CD4-positive, alpha-beta T cell treated with Interferon alpha-2 for 1 hour (primary cell): ENCODE results near the gene SLC46A1.
A peak's percentile ranks its signal among the peaks of the same experiment; 100 is the strongest.

Experiments
- DNase-seq, 2 donors: peaks; one replicate each; pipeline ENCODE4 v3.0.0-alpha.2; 2020 to 2022

SLC46A1 gene

DNA sequence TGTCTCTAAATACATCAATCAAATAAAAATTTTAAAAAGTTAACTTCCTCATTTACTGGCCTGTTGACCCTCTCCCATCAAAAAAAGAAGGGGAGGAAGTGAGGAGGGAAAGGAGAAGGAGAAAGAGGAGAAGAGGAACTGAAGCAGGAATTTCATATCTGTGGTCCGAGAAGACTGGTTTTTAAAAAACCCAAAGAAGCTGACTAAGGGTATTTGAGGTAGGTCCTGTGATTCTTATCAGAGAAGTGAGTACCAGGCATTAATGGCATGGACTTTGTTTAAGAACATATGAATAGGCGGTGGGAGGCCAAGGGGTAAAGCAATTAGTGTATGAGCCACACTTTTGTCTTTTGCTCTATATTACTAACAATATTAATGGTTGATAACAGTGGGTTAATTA, 2.0 kb downstream of the SLC46A1 start:
- no peak for DNase-seq

GRCh38 chr17:28402844-28403243, 3.2 kb downstream of the SLC46A1 start:
- DNase-seq: no peak

GRCh38 chr17:28402224-28402630, 3.8 kb downstream of the SLC46A1 start:
- DNase-seq: no peak

DNA sequence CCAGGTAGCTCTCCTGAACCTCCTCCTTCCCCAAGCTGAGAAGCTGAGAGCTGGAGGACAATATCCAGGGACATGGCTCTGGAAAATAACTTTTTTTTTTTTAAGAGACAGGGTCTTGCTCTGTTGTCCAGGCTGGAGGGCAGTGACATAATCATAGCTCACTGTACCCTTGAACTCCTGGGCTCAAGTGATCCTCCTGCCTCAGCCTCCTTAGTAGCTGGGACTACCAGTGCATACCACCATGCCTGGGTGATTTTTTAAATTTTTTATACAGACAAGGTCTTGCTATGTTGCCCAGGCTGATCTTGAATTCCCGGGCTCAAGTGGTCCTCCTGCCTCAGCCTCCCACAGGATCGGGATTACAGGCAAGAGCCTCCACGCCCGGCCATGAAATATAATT, 6.2 kb downstream of the SLC46A1 start:
- no peak for DNase-seq

GRCh38 chr17:28398280-28398981, 7.6 kb downstream of the SLC46A1 start:
- no peak for DNase-seq

- DNase-seq: no peak
Measured at GRCh38 chr17:28397687-28398279, 8.2 kb downstream of the SLC46A1 start.

GRCh38 chr17:28397275-28397674, 8.7 kb downstream of the SLC46A1 start:
- no peak for DNase-seq

GRCh38 chr17:28396635-28397239, 9.3 kb downstream of the SLC46A1 start:
- no peak for DNase-seq

GRCh38 chr17:28395968-28396367, 10.0 kb downstream of the SLC46A1 start:
- DNase-seq: no peak

DNA sequence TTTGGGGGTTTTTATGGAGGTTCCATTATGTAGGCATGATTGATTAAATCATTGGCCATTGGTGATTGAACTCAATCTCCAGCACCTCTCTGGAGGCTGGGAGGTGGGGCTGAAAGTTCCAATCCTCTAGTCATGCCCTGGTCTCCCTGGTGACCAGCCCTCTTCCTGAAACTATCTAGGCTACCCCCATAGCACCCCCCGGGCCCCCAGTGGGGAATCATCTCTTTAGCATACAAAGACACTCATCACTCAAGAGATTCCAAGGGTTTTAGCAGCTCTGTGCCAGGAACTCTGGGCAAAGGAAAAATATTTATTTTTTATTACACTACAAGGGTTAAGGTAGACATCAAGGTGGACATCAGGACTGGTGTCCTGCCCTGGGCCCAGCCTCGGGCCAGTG, 10.6 kb downstream of the SLC46A1 start:
- no peak for DNase-seq

DNA sequence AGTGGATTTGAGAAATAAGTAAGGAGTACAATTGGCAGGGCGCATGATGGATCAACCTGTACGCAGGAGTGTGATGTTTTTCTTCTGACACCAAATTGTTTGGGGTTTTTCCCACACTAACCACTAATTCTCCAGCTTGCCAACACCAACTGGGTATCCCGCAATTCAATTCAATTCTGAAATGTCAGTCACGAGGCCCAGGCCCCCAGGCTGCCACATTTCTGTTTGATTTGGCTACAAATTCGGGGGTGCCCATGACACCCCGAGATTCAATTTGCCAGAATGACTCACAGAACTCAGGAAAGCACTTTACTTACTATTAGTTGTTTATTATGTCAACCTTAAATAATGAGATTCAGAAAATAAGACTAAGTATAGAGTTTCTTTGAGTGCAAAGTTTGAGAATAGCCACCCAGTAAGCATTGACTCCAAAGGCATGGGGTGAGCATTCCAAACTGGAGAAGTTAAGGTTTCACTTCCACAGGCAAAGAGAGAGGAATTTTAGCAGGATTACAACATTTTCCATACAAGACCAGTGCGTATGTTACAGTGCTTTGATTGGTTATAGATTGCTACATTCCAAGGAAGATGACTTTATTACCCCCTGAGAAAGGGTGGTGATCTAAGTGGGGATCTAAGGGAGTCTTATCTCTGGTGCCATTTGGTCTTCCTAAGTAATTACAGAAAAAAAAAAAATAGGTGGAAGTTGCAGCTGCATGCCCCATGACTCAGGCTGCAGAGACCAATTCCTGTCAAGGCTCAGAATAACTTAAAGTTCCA, 11.5 kb downstream of the SLC46A1 start:
- no peak for DNase-seq

DNA sequence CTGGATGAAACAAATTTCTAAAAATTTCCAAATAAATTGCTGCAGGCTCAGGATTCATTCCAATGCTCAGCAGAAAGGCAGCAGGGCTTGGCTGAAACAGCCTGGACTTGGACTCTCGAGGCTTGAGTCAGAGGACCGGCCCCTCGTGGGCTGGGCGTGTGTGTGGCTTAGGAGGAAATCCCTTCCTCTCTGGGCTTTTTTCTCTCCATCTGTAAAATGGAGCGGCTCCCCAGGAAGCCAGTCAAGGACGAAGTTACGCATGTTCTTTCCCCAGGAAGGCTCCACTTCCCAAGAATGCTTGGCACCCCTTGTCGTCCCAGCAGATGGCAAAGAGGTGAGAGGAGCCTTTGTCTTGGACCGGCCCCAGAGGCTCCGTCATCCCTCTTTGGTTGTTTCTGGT, 13.5 kb downstream of the SLC46A1 start:
- DNase-seq: no peak

DNA sequence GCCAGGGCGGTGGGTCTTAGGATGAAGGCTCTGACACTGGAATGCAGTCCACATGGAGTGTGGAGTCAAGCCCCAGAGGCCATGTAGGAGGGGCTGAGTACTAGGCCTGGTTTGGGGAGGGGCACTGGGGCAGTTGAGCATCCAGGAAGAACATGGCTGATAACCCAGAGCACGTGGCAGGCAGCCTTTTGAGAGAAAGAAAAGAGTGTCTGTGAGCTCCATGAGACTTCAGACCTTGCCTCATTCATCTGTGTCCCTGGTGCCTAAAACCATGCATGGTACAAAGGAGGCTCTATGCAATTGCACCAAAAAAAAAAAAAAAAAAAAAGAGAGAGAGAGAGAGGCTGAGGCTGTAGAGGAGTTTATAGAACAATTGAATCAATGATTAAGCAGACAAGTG, 14.6 kb downstream of the SLC46A1 start:
- no peak for DNase-seq

DNA sequence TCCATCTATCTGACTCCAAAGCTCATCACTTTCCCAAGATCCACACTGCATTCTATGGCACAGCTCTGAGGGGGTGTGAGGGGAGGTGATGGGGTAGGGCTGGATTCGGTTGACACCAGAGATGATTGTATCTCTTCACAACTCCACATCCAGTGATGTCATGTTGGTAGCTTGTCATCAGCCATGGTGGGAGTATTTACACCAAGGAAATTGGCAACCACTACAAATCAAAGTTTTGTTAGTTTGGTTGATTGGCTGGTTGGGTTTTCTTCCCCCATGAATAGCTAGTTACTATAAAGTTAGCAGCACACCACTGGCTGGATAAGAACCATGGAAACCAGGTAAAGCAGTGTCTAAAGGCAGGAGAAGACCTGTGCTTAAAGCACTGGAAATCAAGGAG, 15.0 kb downstream of the SLC46A1 start:
- no peak for DNase-seq

- no peak for DNase-seq
Measured at GRCh38 chr17:28390563-28390962, 15.4 kb downstream of the SLC46A1 start.

DNA sequence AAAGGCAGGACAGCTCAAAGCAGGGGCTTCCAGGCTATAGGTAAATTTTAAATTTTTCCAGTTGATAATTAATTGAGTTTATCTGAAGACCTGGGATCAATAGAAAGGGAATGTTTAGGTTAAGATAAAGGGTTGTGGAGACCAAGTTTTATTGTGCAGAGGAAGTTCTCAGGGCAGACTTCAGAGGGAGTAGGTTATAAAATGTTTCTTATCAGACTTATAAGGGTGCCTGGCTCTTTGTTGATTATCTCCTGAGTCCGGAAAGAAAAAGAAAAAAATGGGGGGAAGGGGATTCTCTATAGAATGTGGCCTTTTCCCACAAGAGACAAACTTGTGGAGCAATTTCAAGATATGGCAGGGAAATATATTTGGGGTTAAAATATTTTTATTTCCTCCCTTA, 15.9 kb downstream of the SLC46A1 start:
- no peak for DNase-seq

DNA sequence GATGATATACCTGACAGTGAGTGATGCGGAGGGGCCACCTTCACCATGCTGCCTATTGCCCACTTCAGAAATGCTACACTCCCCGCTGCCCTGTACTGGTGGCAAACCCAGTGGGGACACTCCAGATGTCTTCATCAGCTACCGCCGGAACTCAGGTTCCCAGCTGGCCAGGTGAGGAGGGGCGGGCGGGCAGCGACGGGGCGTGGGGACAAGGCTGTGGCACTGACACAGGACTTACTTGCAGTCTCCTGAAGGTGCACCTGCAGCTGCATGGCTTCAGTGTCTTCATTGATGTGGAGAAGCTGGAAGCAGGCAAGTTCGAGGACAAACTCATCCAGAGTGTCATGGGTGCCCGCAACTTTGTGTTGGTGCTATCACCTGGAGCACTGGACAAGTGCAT, 17.9 kb downstream of the SLC46A1 start:
- no peak for DNase-seq

DNA sequence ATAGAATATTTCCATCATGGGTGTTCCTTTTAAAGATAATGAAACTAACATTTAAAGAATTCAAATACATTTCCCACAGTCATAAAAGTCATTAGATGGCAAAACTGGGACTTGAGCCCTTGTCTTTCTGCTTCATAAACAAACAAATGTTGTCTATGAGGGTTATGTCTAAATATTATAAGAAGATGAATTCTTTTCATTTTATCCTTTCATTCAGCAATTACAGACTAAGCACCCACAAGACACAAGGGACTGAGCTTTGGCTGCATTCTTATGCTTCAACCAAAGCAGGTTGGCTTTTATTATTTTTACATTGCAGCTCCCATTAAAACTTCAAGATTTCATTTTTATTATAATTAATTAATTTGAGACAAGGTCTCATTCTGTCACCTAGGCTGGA, 19.6 kb downstream of the SLC46A1 start:
- no peak for DNase-seq

DNA sequence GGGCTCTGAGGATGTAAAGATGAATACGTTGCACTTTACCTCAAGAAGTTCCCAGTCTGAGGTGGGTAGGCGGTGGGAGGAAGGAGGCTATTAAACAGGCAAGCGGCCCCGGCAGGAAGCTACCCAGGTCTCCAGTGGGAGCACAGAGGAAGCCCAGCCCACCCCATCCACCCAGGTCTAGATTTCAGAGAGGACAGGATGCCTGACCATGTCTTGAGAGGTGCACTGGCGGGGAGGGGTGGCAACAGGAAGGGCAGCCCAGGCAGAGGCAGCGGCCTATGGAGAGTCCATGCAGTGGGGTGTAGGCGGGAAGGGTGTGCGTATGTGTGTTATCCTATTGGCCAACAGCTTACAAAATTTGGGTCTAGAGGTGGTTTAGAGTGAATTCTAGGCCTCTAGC, 20.6 kb downstream of the SLC46A1 start:
- DNase-seq: peak in 1 of 2 donors; percentile 8

- DNase-seq: no peak
Measured at GRCh38 chr17:28385037-28385400, 21.0 kb downstream of the SLC46A1 start.

DNA sequence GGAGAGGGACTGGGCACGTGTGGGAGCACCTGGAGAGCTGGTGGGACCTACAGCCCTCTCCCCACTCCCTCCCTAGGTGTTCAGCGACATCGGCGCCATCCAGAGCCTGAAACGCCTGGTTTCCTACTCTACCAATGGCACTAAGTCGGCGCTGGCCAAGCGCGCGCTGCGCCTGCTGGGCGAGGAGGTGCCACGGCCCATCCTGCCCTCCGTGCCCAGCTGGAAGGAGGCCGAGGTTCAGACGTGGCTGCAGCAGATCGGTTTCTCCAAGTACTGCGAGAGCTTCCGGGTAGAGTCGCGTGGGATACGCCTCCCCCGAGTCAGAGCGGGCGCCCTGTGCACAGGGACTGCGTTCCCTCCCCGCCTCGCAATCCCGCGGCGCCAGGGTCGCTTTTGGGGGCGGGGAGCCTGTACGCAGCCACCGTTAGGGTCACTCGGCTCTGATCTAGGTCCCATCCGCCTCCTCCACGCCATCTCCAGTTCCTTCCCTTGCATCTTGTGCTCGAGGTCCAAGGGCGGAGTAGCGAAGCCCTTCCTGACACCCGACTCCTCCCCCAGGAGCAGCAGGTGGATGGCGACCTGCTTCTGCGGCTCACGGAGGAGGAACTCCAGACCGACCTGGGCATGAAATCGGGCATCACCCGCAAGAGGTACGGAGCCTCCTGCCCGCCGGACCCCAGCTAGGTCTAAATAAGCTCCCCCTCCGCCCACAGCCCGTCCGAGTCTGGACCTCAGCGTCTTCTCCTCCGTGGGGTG, 21.6 kb downstream of the SLC46A1 start:
- peak; percentile 37 to 68 for DNase-seq

DNA sequence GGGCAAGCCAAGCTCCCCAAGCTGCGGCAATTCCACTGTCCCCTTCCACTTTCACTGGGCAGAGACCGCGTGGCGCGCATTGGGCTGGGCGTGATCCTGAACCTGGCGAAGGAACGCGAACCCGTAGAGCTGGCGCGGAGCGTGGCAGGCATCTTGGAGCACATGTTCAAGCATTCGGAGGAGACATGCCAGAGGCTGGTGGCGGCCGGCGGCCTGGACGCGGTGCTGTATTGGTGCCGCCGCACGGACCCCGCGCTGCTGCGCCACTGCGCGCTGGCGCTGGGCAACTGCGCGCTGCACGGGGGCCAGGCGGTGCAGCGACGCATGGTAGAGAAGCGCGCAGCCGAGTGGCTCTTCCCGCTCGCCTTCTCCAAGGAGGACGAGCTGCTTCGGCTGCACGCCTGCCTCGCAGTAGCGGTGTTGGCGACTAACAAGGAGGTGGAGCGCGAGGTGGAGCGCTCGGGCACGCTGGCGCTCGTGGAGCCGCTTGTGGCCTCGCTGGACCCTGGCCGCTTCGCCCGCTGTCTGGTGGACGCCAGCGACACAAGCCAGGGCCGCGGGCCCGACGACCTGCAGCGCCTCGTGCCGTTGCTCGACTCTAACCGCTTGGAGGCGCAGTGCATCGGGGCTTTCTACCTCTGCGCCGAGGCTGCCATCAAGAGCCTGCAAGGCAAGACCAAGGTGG, 24.7 kb downstream of the SLC46A1 start:
- peak in 1 of 2 donors; percentile 8 for DNase-seq
